Measurements from ENCODE around the gene PDRG1.
"Not testable (repeated sequence)": the region's sequence is repeated elsewhere in the genome, so short reads cannot be mapped to it uniquely, and the experiment has no call there.

PDRG1 gene

GRCh38 chr20:31936420-31936819 lies 15.4 kb downstream of the PDRG1 start:
- no peak overlapping the region for H3K4me3 ChIP-seq (ENCODE audit: low read length)
- H3K4me1 ChIP-seq (ENCODE audit: control insufficient read depth, insufficient read depth, low read length): no peaks in the 10 kb centered on the region
- no peaks in the 10 kb centered on the region for H3K9me3 ChIP-seq (ENCODE audit: control insufficient read depth, low read length)
- H3K36me3 ChIP-seq (ENCODE audit: control insufficient read depth, insufficient read depth, low read length): no peaks in the 10 kb centered on the region
- no peak overlapping the region for H3K9ac ChIP-seq (ENCODE audit: low read length)
- H3K27me3 ChIP-seq (ENCODE audit: control insufficient read depth, insufficient read depth, low read length): no peaks in the 10 kb centered on the region

GRCh38 chr20:31934968-31935764 lies 16.7 kb downstream of the PDRG1 start:
- Histone ChIP-seq H3K36me3 (ENCODE audit: control insufficient read depth, insufficient read depth, low read length) (no peaks in the 10 kb centered on the region), H3K9me3 (ENCODE audit: control insufficient read depth, low read length) (no peaks in the 10 kb centered on the region), H3K27me3 (ENCODE audit: control insufficient read depth, insufficient read depth, low read length) (no peaks in the 10 kb centered on the region), H3K4me1 (ENCODE audit: control insufficient read depth, insufficient read depth, low read length) (no peaks in the 10 kb centered on the region), H3K9ac (ENCODE audit: low read length) (no peak overlapping the region), H3K4me3 (ENCODE audit: low read length) (no peak overlapping the region)

- H3K9me3 ChIP-seq (ENCODE audit: control insufficient read depth, low read length): no peaks in the 10 kb centered on the region
- no peaks in the 10 kb centered on the region for H3K36me3 ChIP-seq (ENCODE audit: control insufficient read depth, insufficient read depth, low read length)
- H3K27me3 ChIP-seq (ENCODE audit: control insufficient read depth, insufficient read depth, low read length): no peaks in the 10 kb centered on the region
- no peaks in the 10 kb centered on the region for H3K4me1 ChIP-seq (ENCODE audit: control insufficient read depth, insufficient read depth, low read length)
- no peak overlapping the region for H3K9ac ChIP-seq (ENCODE audit: low read length)
- H3K4me3 ChIP-seq (ENCODE audit: low read length): no peak overlapping the region
These were observed 17.4 kb downstream of the PDRG1 start for GRCh38 chr20:31934491-31934890.

- H3K4me1 ChIP-seq (ENCODE audit: control insufficient read depth, insufficient read depth, low read length): no peaks in the 10 kb centered on the region
- no peak overlapping the region for H3K4me3 ChIP-seq (ENCODE audit: low read length)
- H3K36me3 ChIP-seq (ENCODE audit: control insufficient read depth, insufficient read depth, low read length): no peaks in the 10 kb centered on the region
- no peaks in the 10 kb centered on the region for H3K27me3 ChIP-seq (ENCODE audit: control insufficient read depth, insufficient read depth, low read length)
- H3K9me3 ChIP-seq (ENCODE audit: control insufficient read depth, low read length): no peaks in the 10 kb centered on the region
- no peak overlapping the region for H3K9ac ChIP-seq (ENCODE audit: low read length)
These were observed 18.1 kb downstream of the PDRG1 start for GRCh38 chr20:31933698-31934097.

- Histone ChIP-seq H3K27me3 (ENCODE audit: control insufficient read depth, insufficient read depth, low read length) (no peaks in the 10 kb centered on the region), H3K4me1 (ENCODE audit: control insufficient read depth, insufficient read depth, low read length) (no peaks in the 10 kb centered on the region), H3K36me3 (ENCODE audit: control insufficient read depth, insufficient read depth, low read length) (no peaks in the 10 kb centered on the region), H3K9me3 (ENCODE audit: control insufficient read depth, low read length) (no peaks in the 10 kb centered on the region), H3K9ac (ENCODE audit: low read length) (no peak overlapping the region), H3K4me3 (ENCODE audit: low read length) (no peak overlapping the region)
These were observed 21.1 kb downstream of the PDRG1 start for GRCh38 chr20:31930779-31931178.

GRCh38 chr20:31929631-31930030 lies 22.2 kb downstream of the PDRG1 start:
- not testable (repeated sequence) for H3K36me3 ChIP-seq (ENCODE audit: control insufficient read depth, insufficient read depth, low read length); H3K9me3 ChIP-seq (ENCODE audit: control insufficient read depth, low read length); H3K4me1 ChIP-seq (ENCODE audit: control insufficient read depth, insufficient read depth, low read length)

GRCh38 chr20:31927627-31928159 lies 24.2 kb downstream of the PDRG1 start:
- H3K9me3 ChIP-seq (ENCODE audit: control insufficient read depth, low read length): no peaks in the 10 kb centered on the region
- H3K27me3 ChIP-seq (ENCODE audit: control insufficient read depth, insufficient read depth, low read length): no peaks in the 10 kb centered on the region
- H3K36me3 ChIP-seq (ENCODE audit: control insufficient read depth, insufficient read depth, low read length): no peaks in the 10 kb centered on the region
- H3K4me1 ChIP-seq (ENCODE audit: control insufficient read depth, insufficient read depth, low read length): no peaks in the 10 kb centered on the region
- no peak overlapping the region for H3K9ac ChIP-seq (ENCODE audit: low read length)
- no peak overlapping the region for H3K4me3 ChIP-seq (ENCODE audit: low read length)

More at GRCh38 chr20:31929631-31930030, 22.2 kb downstream of the PDRG1 start:
- not testable (repeated sequence) for H3K27me3 ChIP-seq (ENCODE audit: control insufficient read depth, insufficient read depth, low read length); H3K9ac ChIP-seq (ENCODE audit: low read length); H3K4me3 ChIP-seq (ENCODE audit: low read length)

GRCh38 chr20:31926493-31926892 lies 25.4 kb downstream of the PDRG1 start:
- no peaks in the 10 kb centered on the region for H3K9me3 ChIP-seq (ENCODE audit: control insufficient read depth, low read length)
- no peaks in the 10 kb centered on the region for H3K4me1 ChIP-seq (ENCODE audit: control insufficient read depth, insufficient read depth, low read length)
- no peak overlapping the region for H3K4me3 ChIP-seq (ENCODE audit: low read length)
- H3K36me3 ChIP-seq (ENCODE audit: control insufficient read depth, insufficient read depth, low read length): no peaks in the 10 kb centered on the region
- no peak overlapping the region for H3K9ac ChIP-seq (ENCODE audit: low read length)
- no peaks in the 10 kb centered on the region for H3K27me3 ChIP-seq (ENCODE audit: control insufficient read depth, insufficient read depth, low read length)

- Histone ChIP-seq H3K9me3 (ENCODE audit: control insufficient read depth, low read length) (no peaks in the 10 kb centered on the region), H3K27me3 (ENCODE audit: control insufficient read depth, insufficient read depth, low read length) (no peaks in the 10 kb centered on the region), H3K9ac (ENCODE audit: low read length) (no peak overlapping the region), H3K4me3 (ENCODE audit: low read length) (no peak overlapping the region), H3K4me1 (ENCODE audit: control insufficient read depth, insufficient read depth, low read length) (no peaks in the 10 kb centered on the region), H3K36me3 (ENCODE audit: control insufficient read depth, insufficient read depth, low read length) (no peaks in the 10 kb centered on the region)
These were observed 26.2 kb downstream of the PDRG1 start for GRCh38 chr20:31925631-31926030.

- no peaks in the 10 kb centered on the region for H3K36me3 ChIP-seq (ENCODE audit: control insufficient read depth, insufficient read depth, low read length)
- no peaks in the 10 kb centered on the region for H3K9me3 ChIP-seq (ENCODE audit: control insufficient read depth, low read length)
- no peak overlapping the region for H3K9ac ChIP-seq (ENCODE audit: low read length)
These were observed 27.3 kb downstream of the PDRG1 start for GRCh38 chr20:31924561-31924960.

GRCh38 chr20:31923388-31924331 lies 28.2 kb downstream of the PDRG1 start:
- Histone ChIP-seq H3K4me1 (ENCODE audit: control insufficient read depth, insufficient read depth, low read length) (no peaks in the 10 kb centered on the region), H3K36me3 (ENCODE audit: control insufficient read depth, insufficient read depth, low read length) (no peaks in the 10 kb centered on the region), H3K9me3 (ENCODE audit: control insufficient read depth, low read length) (no peaks in the 10 kb centered on the region), H3K27me3 (ENCODE audit: control insufficient read depth, insufficient read depth, low read length) (no peaks in the 10 kb centered on the region), H3K9ac (ENCODE audit: low read length) (no peak overlapping the region), H3K4me3 (ENCODE audit: low read length) (no peak overlapping the region)

More at GRCh38 chr20:31924561-31924960, 27.3 kb downstream of the PDRG1 start:
- Histone ChIP-seq H3K4me3 (ENCODE audit: low read length) (no peak overlapping the region), H3K27me3 (ENCODE audit: control insufficient read depth, insufficient read depth, low read length) (no peaks in the 10 kb centered on the region), H3K4me1 (ENCODE audit: control insufficient read depth, insufficient read depth, low read length) (no peaks in the 10 kb centered on the region)

GRCh38 chr20:31922588-31922987 lies 29.3 kb downstream of the PDRG1 start:
- Histone ChIP-seq H3K9ac (ENCODE audit: low read length) (no peak overlapping the region), H3K9me3 (ENCODE audit: control insufficient read depth, low read length) (no peaks in the 10 kb centered on the region), H3K36me3 (ENCODE audit: control insufficient read depth, insufficient read depth, low read length) (no peaks in the 10 kb centered on the region), H3K27me3 (ENCODE audit: control insufficient read depth, insufficient read depth, low read length) (no peaks in the 10 kb centered on the region), H3K4me3 (ENCODE audit: low read length) (no peak overlapping the region), H3K4me1 (ENCODE audit: control insufficient read depth, insufficient read depth, low read length) (no peaks in the 10 kb centered on the region)
